Heart left ventricle (tissue), 13 donors: ENCODE data around the gene HTR6.

Source experiments
- CTCF ChIP-seq, 12 donors: fragments of 200-600 bp; sonication (generic) in 4 of 12; IDR thresholded peaks; one replicate each; pipeline versions ENCODE4 v1.5.0 to v1.8.0; 2018 to 2022; ENCODE audit warnings: antibody characterized with exemption in 12 of 12, mild to moderate bottlenecking in 5 of 12
- POLR2A ChIP-seq, 2 donors: fragments of 450-650 bp; IDR thresholded peaks; one replicate each; pipeline ENCODE4 v1.6.1; 2017; ENCODE audit warnings: antibody characterized with exemption in 2 of 2, mild to moderate bottlenecking in 2 of 2, moderate library complexity in 2 of 2
- donor health status: ischemic (EF 13 %, LVEDD 7.1; RV severe dilation, severe dysfunction).
- donor health status: DM: no; HTN: yes; CAD: no.
- donor health status: DM: no; HTN: no; CAD: no.
- donor health status: ischemic (EF 25% LVEDD 6.9; RV normal size, moderate dysfunction).
- donor health status: ischemic (EF 25% LVEDD 5.7; RV mildly dilated, moderate dysfunction).
- donor health status: ischemic (EF 35%, LVEDD 5.7; RV mildly dilated, moderate dysfunction).
- donor health status: nonischemic (EF 11% LVEDD 7.7; RV severe dilation, severe dysfunction).
- donor health status: DM: yes; HTN: yes; CAD: no.
- donor health status: PGD.
- donor health status: ischemic (EF 29% LVEDD 5.4; RV normal size, mild dysfunction).
- donor health status: nonischemic (EF 23%, LVEDD 6.1; RV moderate dilation, normal function).

GRCh38 chr1:19684677-19685076 is 20.0 kb downstream of the HTR6 start:
- no peak for TF ChIP-seq POLR2A (IDR thresholded peaks at IDR 0.05)
- TF ChIP-seq CTCF (IDR thresholded peaks at IDR 0.05), result no peak
